ENCODE measurements around the gene TLE4.

TLE4 gene

GRCh38 chr9:79574136-79574535 lies 2.4 kb downstream of the TLE4 start:
- H3K79me2 ChIP-seq = peaks cover 3% of the 10 kb centered on the region
- H2AFZ ChIP-seq = no peak overlapping the region
- no peak overlapping the region for H3K4me3 ChIP-seq (ENCODE audit: low read depth, low read length)
- H3K4me1 ChIP-seq = peaks cover 2% of the 10 kb centered on the region
- TF ChIP-seq, protein P1, sequence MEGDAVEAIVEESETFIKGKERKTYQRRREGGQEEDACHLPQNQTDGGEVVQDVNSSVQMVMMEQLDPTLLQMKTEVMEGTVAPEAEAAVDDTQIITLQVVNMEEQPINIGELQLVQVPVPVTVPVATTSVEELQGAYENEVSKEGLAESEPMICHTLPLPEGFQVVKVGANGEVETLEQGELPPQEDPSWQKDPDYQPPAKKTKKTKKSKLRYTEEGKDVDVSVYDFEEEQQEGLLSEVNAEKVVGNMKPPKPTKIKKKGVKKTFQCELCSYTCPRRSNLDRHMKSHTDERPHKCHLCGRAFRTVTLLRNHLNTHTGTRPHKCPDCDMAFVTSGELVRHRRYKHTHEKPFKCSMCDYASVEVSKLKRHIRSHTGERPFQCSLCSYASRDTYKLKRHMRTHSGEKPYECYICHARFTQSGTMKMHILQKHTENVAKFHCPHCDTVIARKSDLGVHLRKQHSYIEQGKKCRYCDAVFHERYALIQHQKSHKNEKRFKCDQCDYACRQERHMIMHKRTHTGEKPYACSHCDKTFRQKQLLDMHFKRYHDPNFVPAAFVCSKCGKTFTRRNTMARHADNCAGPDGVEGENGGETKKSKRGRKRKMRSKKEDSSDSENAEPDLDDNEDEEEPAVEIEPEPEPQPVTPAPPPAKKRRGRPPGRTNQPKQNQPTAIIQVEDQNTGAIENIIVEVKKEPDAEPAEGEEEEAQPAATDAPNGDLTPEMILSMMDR (IDR thresholded peaks at IDR 0.05) = no peak
- H3K27me3 ChIP-seq (ENCODE audit: control insufficient read depth, insufficient read depth, low read length) = no peaks in the 10 kb centered on the region
- H3K36me3 ChIP-seq (ENCODE audit: control insufficient read depth, insufficient read depth, low read length) = no peaks in the 10 kb centered on the region
- H3K9ac ChIP-seq = no peak overlapping the region
- no peak overlapping the region for H3K27ac ChIP-seq
- H3K4me2 ChIP-seq (ENCODE audit: low read length) = no peak overlapping the region
- no peaks in the 10 kb centered on the region for H3K9me3 ChIP-seq (ENCODE audit: control insufficient read depth, low read length)

DNA sequence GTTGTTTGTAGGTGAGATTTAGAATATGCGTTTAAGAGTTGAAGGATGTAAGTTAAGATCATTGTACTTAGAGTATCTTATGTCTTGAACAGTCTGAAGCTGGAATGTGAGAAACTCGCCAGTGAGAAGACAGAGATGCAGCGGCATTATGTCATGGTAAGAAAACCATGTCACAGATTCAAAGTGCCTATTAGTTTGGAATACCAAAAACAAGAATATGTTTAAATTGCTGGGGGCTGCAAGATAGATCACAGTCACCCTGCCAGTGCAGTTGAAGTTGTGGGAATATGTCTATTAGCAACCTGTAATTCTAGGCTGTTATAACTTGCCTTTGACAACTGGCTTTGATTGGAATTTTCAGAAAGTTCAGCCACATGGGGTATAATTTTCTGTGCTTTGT lies 3.0 kb downstream of the TLE4 start:
- Histone ChIP-seq H3K36me3 (ENCODE audit: control insufficient read depth, insufficient read depth, low read length) (no peaks in the 10 kb centered on the region), H3K27me3 (ENCODE audit: control insufficient read depth, insufficient read depth, low read length) (no peaks in the 10 kb centered on the region), H2AFZ (no peak overlapping the region), H3K9me3 (ENCODE audit: control insufficient read depth, low read length) (no peaks in the 10 kb centered on the region), H3K79me2 (peaks cover 3% of the 10 kb centered on the region), H3K9ac (no peak overlapping the region), H3K4me1 (peaks cover 4% of the 10 kb centered on the region), H3K4me3 (ENCODE audit: low read depth, low read length) (no peak overlapping the region), H3K4me2 (ENCODE audit: low read length) (no peak overlapping the region), H3K27ac (no peak overlapping the region)
- TF ChIP-seq, protein P1 (IDR thresholded peaks at IDR 0.05) = no peak

- H3K27ac ChIP-seq = peak overlapping the region; percentile 15
- peaks cover 3% of the 10 kb centered on the region for H3K79me2 ChIP-seq
- TF ChIP-seq, protein P1 (IDR thresholded peaks at IDR 0.05) = no peak
- no peak overlapping the region for H2AFZ ChIP-seq
- H3K4me2 ChIP-seq (ENCODE audit: low read length) = no peak overlapping the region
- peaks cover 9% of the 10 kb centered on the region for H3K4me1 ChIP-seq
- H3K4me3 ChIP-seq (ENCODE audit: low read depth, low read length) = no peak overlapping the region
- H3K9ac ChIP-seq = no peak overlapping the region
- no peaks in the 10 kb centered on the region for H3K36me3 ChIP-seq (ENCODE audit: control insufficient read depth, insufficient read depth, low read length)
- no peaks in the 10 kb centered on the region for H3K9me3 ChIP-seq (ENCODE audit: control insufficient read depth, low read length)
- H3K27me3 ChIP-seq (ENCODE audit: control insufficient read depth, insufficient read depth, low read length) = no peaks in the 10 kb centered on the region
Measured at GRCh38 chr9:79575547-79575946, 3.8 kb downstream of the TLE4 start.

- peaks cover 18% of the 10 kb centered on the region for H3K4me1 ChIP-seq
- H3K9ac ChIP-seq = no peak overlapping the region
- H3K79me2 ChIP-seq = peaks cover 3% of the 10 kb centered on the region
- no peak overlapping the region for H3K4me3 ChIP-seq (ENCODE audit: low read depth, low read length)
- TF ChIP-seq, protein P1 (IDR thresholded peaks at IDR 0.05) = no peak
- H2AFZ ChIP-seq = peak overlapping the region; percentile 70
- H3K4me2 ChIP-seq (ENCODE audit: low read length) = no peak overlapping the region
- H3K27me3 ChIP-seq (ENCODE audit: control insufficient read depth, insufficient read depth, low read length) = no peaks in the 10 kb centered on the region
- no peaks in the 10 kb centered on the region for H3K9me3 ChIP-seq (ENCODE audit: control insufficient read depth, low read length)
- no peaks in the 10 kb centered on the region for H3K36me3 ChIP-seq (ENCODE audit: control insufficient read depth, insufficient read depth, low read length)
- H3K27ac ChIP-seq = peak overlapping the region; percentile 72
Measured at GRCh38 chr9:79577969-79578723, 6.4 kb downstream of the TLE4 start.

DNA sequence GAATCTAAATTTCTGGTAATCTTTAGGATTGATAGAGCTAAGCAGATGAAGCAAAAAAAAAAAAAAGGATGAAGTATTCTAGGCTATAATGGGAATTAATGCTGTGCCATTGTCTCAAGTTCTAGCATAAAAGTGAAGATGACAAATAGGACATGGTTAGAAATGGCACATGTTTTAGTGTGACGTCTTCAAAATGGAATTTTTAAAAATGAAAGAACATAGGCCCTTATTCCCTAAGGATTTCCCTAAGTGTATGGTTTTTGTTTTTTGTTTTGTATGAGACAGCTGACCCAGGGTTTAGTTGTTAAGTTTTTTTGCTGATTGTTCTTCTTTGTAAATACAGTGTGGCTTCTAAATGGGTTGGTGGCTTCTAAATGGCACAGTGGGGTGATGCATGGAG lies 7.1 kb downstream of the TLE4 start:
- TF ChIP-seq, protein P1 (IDR thresholded peaks at IDR 0.05) = no peak
- no peak overlapping the region for H3K9ac ChIP-seq
- no peak overlapping the region for H3K4me2 ChIP-seq (ENCODE audit: low read length)
- no peak overlapping the region for H3K27ac ChIP-seq
- H3K9me3 ChIP-seq (ENCODE audit: control insufficient read depth, low read length) = no peaks in the 10 kb centered on the region
- no peaks in the 10 kb centered on the region for H3K27me3 ChIP-seq (ENCODE audit: control insufficient read depth, insufficient read depth, low read length)
- H3K36me3 ChIP-seq (ENCODE audit: control insufficient read depth, insufficient read depth, low read length) = no peaks in the 10 kb centered on the region
- no peaks in the 10 kb centered on the region for H3K79me2 ChIP-seq
- peaks cover 18% of the 10 kb centered on the region for H3K4me1 ChIP-seq
- H2AFZ ChIP-seq = no peak overlapping the region
- no peak overlapping the region for H3K4me3 ChIP-seq (ENCODE audit: low read depth, low read length)
